Ramos (cell line): ENCODE measurements around the gene WDTC1.
"Not testable (repeated sequence)": the region's sequence is repeated elsewhere in the genome, so short reads cannot be mapped to it uniquely, and the experiment has no call there.

Source experiments
- in situ Hi-C: fragments of 300-500 bp; cut with MboI; formaldehyde crosslinking; loops from one replicate; pipeline ENCODE4 v1.14.3; 2022; ENCODE audit warnings: low sequenced_read_pairs; ENCODE audit not compliant: unreplicated experiment

Gene WDTC1, protein sequence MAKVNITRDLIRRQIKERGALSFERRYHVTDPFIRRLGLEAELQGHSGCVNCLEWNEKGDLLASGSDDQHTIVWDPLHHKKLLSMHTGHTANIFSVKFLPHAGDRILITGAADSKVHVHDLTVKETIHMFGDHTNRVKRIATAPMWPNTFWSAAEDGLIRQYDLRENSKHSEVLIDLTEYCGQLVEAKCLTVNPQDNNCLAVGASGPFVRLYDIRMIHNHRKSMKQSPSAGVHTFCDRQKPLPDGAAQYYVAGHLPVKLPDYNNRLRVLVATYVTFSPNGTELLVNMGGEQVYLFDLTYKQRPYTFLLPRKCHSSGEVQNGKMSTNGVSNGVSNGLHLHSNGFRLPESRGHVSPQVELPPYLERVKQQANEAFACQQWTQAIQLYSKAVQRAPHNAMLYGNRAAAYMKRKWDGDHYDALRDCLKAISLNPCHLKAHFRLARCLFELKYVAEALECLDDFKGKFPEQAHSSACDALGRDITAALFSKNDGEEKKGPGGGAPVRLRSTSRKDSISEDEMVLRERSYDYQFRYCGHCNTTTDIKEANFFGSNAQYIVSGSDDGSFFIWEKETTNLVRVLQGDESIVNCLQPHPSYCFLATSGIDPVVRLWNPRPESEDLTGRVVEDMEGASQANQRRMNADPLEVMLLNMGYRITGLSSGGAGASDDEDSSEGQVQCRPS

DNA sequence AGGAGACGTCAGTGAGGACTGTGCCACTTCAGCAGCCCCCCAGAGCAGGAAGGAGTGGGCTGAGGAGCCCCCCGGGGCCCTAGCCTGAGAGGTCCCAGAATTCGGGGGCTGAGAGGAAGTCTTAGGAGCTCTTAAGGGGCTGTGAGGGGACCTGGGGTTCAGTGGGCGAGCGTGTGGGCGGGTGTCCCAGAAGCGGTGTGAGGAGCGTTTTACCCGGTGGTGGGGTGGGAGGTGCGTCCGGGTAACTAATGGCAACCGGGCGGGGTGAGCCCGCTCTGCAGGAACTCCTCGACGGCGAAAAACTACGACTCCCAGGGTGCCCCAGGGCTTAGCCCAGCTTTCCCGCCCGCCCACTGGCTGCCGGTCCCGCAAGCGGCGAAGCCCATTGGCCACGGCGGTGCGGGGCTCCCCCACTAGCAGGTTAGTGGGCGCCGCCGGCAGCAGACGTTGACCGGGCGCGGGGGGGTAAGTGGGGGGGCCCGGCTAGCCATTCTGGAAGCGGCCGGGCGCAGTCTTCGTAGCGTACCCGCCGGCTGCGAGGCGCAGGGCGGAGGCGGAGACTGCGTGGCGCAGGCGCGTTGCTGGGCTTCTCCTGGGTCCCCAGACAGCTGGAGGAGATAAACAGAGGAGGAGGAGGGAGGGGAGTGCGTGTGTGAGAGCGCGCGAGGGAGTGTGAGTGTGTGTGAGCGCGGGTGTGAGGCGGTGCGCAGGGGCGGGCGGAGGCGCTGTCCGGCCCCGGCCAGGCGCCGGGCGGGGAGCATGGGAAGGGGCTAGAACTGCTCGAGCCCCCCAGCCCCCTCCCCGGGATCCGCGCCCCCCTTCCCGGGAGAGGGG is at the start of gene WDTC1:
Gene WDTC1 (plus strand): TSS at position 584 of the 834 bp plus-strand sequence. CDS start 26,423 bp downstream, outside the sequence.
- in situ Hi-C loops: no loop called here

DNA sequence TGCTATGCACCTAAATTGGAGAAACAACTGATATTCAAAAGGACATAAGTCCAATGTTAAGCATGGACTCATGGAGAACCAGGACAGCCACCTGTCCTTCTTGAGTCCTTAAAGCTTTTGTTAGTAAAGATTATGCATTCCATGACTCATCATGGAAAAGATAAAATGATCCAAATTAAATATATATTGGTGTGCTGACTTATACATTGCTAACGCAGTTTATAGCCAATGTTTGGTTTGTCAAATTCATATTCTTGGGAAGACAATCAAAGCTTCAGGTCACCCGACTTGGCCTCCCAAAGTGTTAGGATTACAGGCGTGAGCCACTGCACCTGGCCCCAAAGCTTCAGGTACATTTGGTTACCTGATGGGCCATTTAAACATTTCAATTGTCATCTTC is 49.8 kb upstream of the WDTC1 start:
- in situ Hi-C loops: not testable (repeated sequence)

DNA sequence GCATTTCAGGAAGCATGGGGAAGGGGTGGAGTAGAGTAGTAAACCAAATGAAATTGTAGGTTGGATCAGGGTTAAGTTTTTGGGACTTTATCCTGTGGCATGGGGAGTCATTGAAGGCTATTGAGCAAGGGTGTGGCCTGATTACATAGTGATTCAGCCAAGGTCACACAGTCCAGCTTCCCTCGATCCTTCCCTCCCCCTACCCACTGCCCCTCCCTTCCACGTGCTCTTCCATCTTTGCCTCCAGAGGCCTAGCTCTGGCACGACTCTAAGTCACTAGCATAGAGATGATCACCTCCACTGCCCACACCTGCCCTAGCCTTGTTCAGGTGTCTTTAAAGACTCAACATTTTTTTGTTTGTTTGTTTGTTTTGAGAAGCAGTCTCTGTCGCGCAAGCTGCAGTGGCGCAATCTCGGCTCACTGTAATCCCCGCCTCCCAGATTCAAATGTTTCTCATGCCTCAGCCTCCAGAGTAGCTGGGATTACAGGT is 42.3 kb upstream of the WDTC1 start:
- in situ Hi-C loops: loop anchor here (10.0 kb wide), 1 partner anchor 83 kb away; no protein-coding TSS in a partner anchor

- in situ Hi-C loops: loop anchor here (10.0 kb wide), 1 partner anchor 82 kb away; no protein-coding TSS in a partner anchor
Measured at GRCh38 chr1:27193194-27193593, 41.2 kb upstream of the WDTC1 start.

GRCh38 chr1:27201295-27201694 is 33.1 kb upstream of the WDTC1 start:
- in situ Hi-C loops: no loop called here

- in situ Hi-C loops: no loop called here
Measured at GRCh38 chr1:27203946-27204345, 30.5 kb upstream of the WDTC1 start.

GRCh38 chr1:27207238-27207637 is 27.2 kb upstream of the WDTC1 start:
- in situ Hi-C loops: not testable (repeated sequence)

- in situ Hi-C loops: not testable (repeated sequence)
Measured at GRCh38 chr1:27208143-27208850, 26.1 kb upstream of the WDTC1 start.

GRCh38 chr1:27216466-27216865 is 18.0 kb upstream of the WDTC1 start:
- in situ Hi-C loops: no loop called here

DNA sequence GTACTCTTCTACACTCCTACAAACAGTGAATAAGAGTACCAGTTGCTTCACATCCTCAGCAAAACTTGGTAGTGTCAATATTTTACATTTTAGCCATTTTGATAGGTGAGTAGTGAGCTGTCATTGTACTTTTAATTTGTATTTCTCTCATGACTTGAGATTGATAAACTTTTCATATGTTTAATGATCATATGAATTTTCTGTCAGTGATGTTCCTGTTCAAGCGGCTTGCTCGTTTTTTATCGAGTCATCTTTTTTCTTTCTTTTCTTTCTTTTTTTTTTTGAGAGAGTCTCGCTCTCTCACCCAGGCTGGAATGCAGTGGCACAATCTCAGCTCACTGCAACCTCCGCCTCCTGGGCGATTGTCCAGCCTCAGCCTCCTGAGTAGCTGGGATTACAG is 17.0 kb upstream of the WDTC1 start:
- in situ Hi-C loops: no loop called here

DNA sequence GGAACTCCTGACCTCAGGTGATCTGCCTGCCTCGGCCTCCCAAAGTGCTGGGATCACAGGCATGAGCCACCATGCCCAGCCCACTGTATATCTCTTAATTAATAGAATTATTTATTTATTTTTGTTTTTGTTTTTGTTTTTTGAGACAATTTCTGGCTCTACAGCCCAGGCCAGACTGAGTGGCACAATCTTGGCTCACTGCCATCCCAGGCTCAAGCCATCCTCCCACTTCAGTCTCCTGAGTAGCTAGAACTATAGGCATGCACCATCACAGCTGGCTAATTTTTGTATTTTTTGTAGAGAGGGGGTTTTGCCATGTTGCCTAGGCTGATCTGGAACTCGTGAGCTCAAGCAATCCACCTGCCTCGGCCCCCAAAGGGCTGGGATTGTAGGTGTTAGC is 15.7 kb upstream of the WDTC1 start:
- in situ Hi-C loops: no loop called here

DNA sequence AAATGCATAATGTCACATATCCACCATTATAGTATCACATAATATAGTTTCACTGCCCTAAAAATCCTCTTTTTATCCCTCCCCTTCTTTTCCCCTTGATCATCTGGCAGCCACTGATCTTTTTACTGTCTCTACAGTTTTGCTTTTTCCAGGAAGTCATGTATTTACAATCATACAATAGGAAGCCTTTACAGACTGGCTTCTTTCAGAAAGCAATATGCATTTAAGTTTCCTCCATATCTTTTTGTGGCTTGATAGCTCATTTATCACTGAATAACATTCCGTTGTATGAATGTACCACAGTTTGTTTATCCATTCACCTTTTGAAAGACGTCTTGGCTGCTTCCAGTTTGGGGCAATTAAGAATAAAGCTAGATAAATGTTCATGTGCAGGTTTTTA is 14.3 kb upstream of the WDTC1 start:
- in situ Hi-C loops: no loop called here

- in situ Hi-C loops: not testable (repeated sequence)
Measured at GRCh38 chr1:27220702-27221497, 13.5 kb upstream of the WDTC1 start.

- in situ Hi-C loops: no loop called here
Measured at GRCh38 chr1:27225621-27226020, 8.8 kb upstream of the WDTC1 start.

GRCh38 chr1:27227765-27228164 is 6.7 kb upstream of the WDTC1 start:
- in situ Hi-C loops: no loop called here

DNA sequence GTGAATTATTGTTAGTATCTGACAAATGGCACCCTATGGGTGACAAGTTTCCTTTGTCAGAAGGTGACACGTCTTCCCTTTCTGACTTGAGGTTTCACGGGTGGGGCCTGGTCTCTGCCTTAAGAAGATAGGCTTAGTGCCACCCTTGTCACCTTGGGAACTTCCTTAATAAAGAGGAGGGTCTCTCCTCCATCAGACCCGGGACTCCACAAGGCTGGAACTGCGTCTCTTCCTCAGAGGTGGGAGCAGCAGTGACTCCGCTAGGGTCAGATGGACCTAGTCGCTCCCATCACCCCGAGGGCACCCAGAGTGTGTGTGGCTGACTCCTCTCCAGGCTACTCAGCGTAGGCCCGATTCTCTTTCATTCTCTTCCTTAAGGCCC is 774 bp upstream of the WDTC1 start:
- in situ Hi-C loops: no loop called here

GRCh38 chr1:27235827-27236226 is 1.4 kb downstream of the WDTC1 start:
- in situ Hi-C loops: no loop called here

GRCh38 chr1:27237112-27237511 is 2.7 kb downstream of the WDTC1 start:
- in situ Hi-C loops: no loop called here

DNA sequence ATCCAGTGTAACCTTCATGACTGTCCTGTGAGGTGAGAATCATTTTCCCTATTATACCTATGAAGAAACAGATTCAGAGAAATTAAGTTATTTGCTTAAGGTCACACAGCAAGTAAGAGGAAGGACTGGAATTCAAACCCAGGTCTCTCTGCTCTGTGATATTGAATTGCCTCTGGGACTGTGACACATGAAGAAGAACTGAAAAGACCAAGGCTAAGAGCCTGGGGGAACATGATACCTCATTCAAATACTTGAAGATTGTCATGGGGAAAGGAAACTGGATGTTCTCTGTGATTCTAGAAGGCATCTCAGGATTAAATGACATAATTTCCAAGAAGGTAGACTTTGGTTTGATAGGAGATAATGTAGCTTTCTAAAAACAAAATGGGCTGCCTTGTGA is 3.6 kb downstream of the WDTC1 start:
- in situ Hi-C loops: no loop called here
